Caco-2 (cell line): ENCODE results near the gene PPP6R3. TPM values are rescaled to one million over a fixed set of nuclear protein-coding genes. Genes with fewer than 3 reads are reported as not detected.
"Not testable (repeated sequence)": the region's sequence is repeated elsewhere in the genome, so short reads cannot be mapped to it uniquely, and the experiment has no call there.

ENCODE experiments used
- BruUV-seq: library from RNA; stranded (reverse); fragments of 400-500 nt; replicated peaks from 2 replicates; lab custom pipeline; 2021; lab: Mats Ljungman, UMichigan
- CTCF ChIA-PET: fragments of 300-600 bp; sonication (Branson Sonifier 250); formaldehyde crosslinking; loops from one replicate; lab custom pipeline; 2022; ENCODE audit warnings: antibody characterized with exemption; lab: Charles Lee
- POLR2A ChIA-PET: fragments of 300-600 bp; sonication (Branson Sonifier 250); formaldehyde crosslinking; loops from one replicate; lab custom pipeline; 2022; ENCODE audit warnings: antibody characterized with exemption; lab: Charles Lee
- DNase-seq, 2 experiments: peaks; one replicate each; pipeline versions ENCODE4 v3.0.0 to v3.0.0-alpha.2; 2020 to 2022
- H3K27me3 ChIP-seq: replicated peaks from 2 replicates; pipeline ENCODE4 v1.6.0; 2011; ENCODE audit warnings: low read length; ENCODE audit not compliant: control insufficient read depth, insufficient read depth
- H3K36me3 ChIP-seq: 2 replicates; pipeline ENCODE4 v1.5.1; 2011; ENCODE audit warnings: low read length; ENCODE audit not compliant: control insufficient read depth, insufficient read depth
- H3K4me1 ChIP-seq: fragments of 250-450 bp; sonication (Bioruptor Pico); 2 replicates; pipeline ENCODE4 v1.5.1; 2020; ENCODE audit warnings: mild to moderate bottlenecking
- H3K4me3 ChIP-seq: 2 replicates; pipeline ENCODE4 v1.5.1; 2011; ENCODE audit warnings: low read depth, mild to moderate bottlenecking, control low read depth, low read length
- H3K9me3 ChIP-seq: fragments of 250-450 bp; sonication (Bioruptor Pico); 2 replicates; pipeline ENCODE4 v1.5.1; 2020; ENCODE audit warnings: mild to moderate bottlenecking, moderate library complexity
- H3K27ac Mint-ChIP-seq: one replicate; pipeline ENCODE4 v1.8.0; 2022; ENCODE audit warnings: mixed read lengths; ENCODE audit not compliant: unreplicated experiment
- H3K27me3 Mint-ChIP-seq: one replicate; pipeline ENCODE4 v1.8.0; 2022; ENCODE audit warnings: mixed read lengths; ENCODE audit not compliant: insufficient read depth, unreplicated experiment
- H3K36me3 Mint-ChIP-seq: one replicate; pipeline ENCODE4 v1.8.0; 2022; ENCODE audit warnings: mild to moderate bottlenecking, mixed read lengths; ENCODE audit not compliant: insufficient read depth, unreplicated experiment
- H3K4me1 Mint-ChIP-seq: one replicate; pipeline ENCODE4 v1.8.0; 2022; ENCODE audit warnings: low read depth, mixed read lengths; ENCODE audit not compliant: unreplicated experiment
- H3K4me3 Mint-ChIP-seq: one replicate; pipeline ENCODE4 v1.8.0; 2022; ENCODE audit warnings: mild to moderate bottlenecking, moderate library complexity, mixed read lengths; ENCODE audit not compliant: unreplicated experiment
- H3K9me3 Mint-ChIP-seq: one replicate; pipeline ENCODE4 v1.8.0; 2022; ENCODE audit warnings: mixed read lengths; ENCODE audit not compliant: unreplicated experiment
- CTCF ChIP-seq, 2 experiments: fragments of 200-600 bp in 1 of 2; IDR thresholded peaks; 1 replicate in 1 of 2; 2 replicates in 1 of 2; pipeline versions ENCODE4 v1.5.1 to v1.8.0; 2011 to 2022; ENCODE audit warnings: antibody characterized with exemption in 1 of 2, control low read depth in 1 of 2, inconsistent platforms in 1 of 2, low read depth in 1 of 2, low read length in 1 of 2, mild to moderate bottlenecking in 1 of 2, moderate library complexity in 1 of 2; ENCODE audit not compliant: insufficient read depth in 1 of 2, severe bottlenecking in 1 of 2, unreplicated experiment in 1 of 2
- intact Hi-C: fragments of 100-400 bp; cut with micrococcal nuclease; formaldehyde crosslinking; loops from one replicate; pipeline ENCODE4 v1.10.0; 2022; ENCODE audit not compliant: unreplicated experiment
- total RNA-seq: library from RNA; stranded (reverse); gene quantifications from 2 replicates; pipeline ENCODE4 v1.2.3, GENCODE V29; 2022

The PPP6R3 gene
- total RNA-seq, 1 experiment from 2014 or later, result 276 TPM

- Histone ChIP-seq H3K4me3 (no peak overlapping the region), H3K4me1 (no peaks in the 10 kb centered on the region), H3K27me3 (no peaks in the 10 kb centered on the region), H3K36me3 (peaks cover 8% of the 10 kb centered on the region; the same call in 1 of the 2 replicates), H3K9me3 (no peaks in the 10 kb centered on the region)
- no peak overlapping the region for H3K4me3 Mint-ChIP-seq
- BruUV-seq, result no TSS peak
- H3K36me3 Mint-ChIP-seq, result peaks cover 91% of the 10 kb centered on the region
- no peaks in the 10 kb centered on the region for H3K27me3 Mint-ChIP-seq
- CTCF ChIA-PET, result no interaction called here
- intact Hi-C loops, result no loop called here
- no peak overlapping the region for H3K27ac Mint-ChIP-seq
- no peaks in the 10 kb centered on the region for H3K9me3 Mint-ChIP-seq
- H3K4me1 Mint-ChIP-seq, result peaks cover 29% of the 10 kb centered on the region
- POLR2A ChIA-PET, result no interaction called here
- DNase-seq, result no peak
- no peak for TF ChIP-seq CTCF (IDR thresholded peaks at IDR 0.05; ENCODE audit: insufficient read depth in 1 of 2, low read depth in 1 of 2, low read length in 1 of 2, severe bottlenecking in 1 of 2, unreplicated experiment in 1 of 2)
Observed at GRCh38 chr11:68539395-68539794, 78.8 kb downstream of the PPP6R3 start.

DNA sequence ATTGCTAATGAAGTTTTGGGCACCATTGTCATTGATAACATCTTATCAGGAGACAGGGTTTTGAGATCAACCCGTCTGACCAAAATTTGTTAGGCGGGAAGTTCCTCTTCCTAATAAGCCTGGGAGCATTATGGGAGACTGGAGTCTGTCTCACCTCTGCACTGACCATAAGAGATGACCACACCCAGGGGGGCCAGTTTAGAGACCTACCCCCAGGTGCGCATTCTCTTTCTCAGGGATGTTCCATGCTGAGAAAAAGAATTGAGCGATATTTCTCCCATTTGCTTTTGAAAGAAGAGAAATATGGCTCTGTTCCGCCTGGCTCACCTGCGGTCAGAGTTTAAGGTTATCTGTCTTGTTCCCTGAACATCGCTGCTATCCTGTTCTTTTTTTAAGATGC, 80.0 kb downstream of the PPP6R3 start:
- H3K36me3 ChIP-seq, intact Hi-C loops, H3K27ac Mint-ChIP-seq, H3K4me1 ChIP-seq, H3K4me3 ChIP-seq, H3K27me3 ChIP-seq, H3K4me3 Mint-ChIP-seq, BruUV-seq, H3K27me3 Mint-ChIP-seq, CTCF ChIA-PET, H3K9me3 Mint-ChIP-seq, POLR2A ChIA-PET, DNase-seq, H3K9me3 ChIP-seq: not testable (repeated sequence)
- peaks cover 23% of the 10 kb centered on the region for H3K4me1 Mint-ChIP-seq
- peaks cover 88% of the 10 kb centered on the region for H3K36me3 Mint-ChIP-seq

DNA sequence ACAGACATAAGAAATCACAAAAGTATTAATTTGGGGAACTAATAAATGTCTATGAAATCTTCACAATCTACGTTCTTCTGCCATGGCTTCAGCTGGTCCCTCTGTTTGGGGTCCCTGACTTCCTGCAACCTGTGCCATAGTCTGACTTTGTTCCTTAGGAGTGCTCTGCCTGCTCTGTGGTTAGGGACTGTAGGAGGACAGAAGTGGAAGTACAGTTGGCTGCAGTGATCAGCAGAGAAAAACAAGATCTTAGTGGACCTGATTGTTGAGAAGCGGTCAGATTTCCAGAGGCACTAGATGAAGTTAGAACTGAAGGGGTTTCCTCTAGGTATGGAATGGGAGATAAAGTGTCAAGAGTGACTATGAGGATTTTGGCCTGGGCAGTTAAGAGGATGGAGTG, 80.6 kb downstream of the PPP6R3 start:
- H3K27ac Mint-ChIP-seq, result peak overlapping the region; percentile 40
- Histone ChIP-seq H3K4me1 (no peaks in the 10 kb centered on the region), H3K27me3 (no peaks in the 10 kb centered on the region), H3K36me3 (peaks cover 6% of the 10 kb centered on the region), H3K9me3 (no peaks in the 10 kb centered on the region), H3K4me3 (no peak overlapping the region)
- BruUV-seq, result no TSS peak
- H3K36me3 Mint-ChIP-seq, result peaks cover 89% of the 10 kb centered on the region
- no peaks in the 10 kb centered on the region for H3K9me3 Mint-ChIP-seq
- no peaks in the 10 kb centered on the region for H3K27me3 Mint-ChIP-seq
- H3K4me1 Mint-ChIP-seq, result peaks cover 23% of the 10 kb centered on the region
- no peak overlapping the region for H3K4me3 Mint-ChIP-seq
- TF ChIP-seq CTCF (IDR thresholded peaks at IDR 0.05; ENCODE audit: insufficient read depth in 1 of 2, low read depth in 1 of 2, low read length in 1 of 2, severe bottlenecking in 1 of 2, unreplicated experiment in 1 of 2), result no peak
- DNase-seq, result no peak
- POLR2A ChIA-PET, result no interaction called here
- CTCF ChIA-PET, result no interaction called here
- intact Hi-C loops, result no loop called here

- Mint-ChIP-seq H3K4me3 (no peak overlapping the region), H3K4me1 (peaks cover 23% of the 10 kb centered on the region), H3K9me3 (no peaks in the 10 kb centered on the region), H3K27me3 (no peaks in the 10 kb centered on the region), H3K27ac (peak overlapping the region; percentile 40), H3K36me3 (peaks cover 89% of the 10 kb centered on the region)
- Histone ChIP-seq H3K4me1 (no peaks in the 10 kb centered on the region), H3K4me3 (no peak overlapping the region), H3K27me3 (no peaks in the 10 kb centered on the region), H3K9me3 (no peaks in the 10 kb centered on the region), H3K36me3 (peaks cover 8% of the 10 kb centered on the region)
- no peak for DNase-seq
- ChIA-PET POLR2A (no interaction called here), CTCF (no interaction called here)
- intact Hi-C loops, result no loop called here
- no TSS peak for BruUV-seq
- no peak for TF ChIP-seq CTCF (IDR thresholded peaks at IDR 0.05; ENCODE audit: insufficient read depth in 1 of 2, low read depth in 1 of 2, low read length in 1 of 2, severe bottlenecking in 1 of 2, unreplicated experiment in 1 of 2)
Observed at GRCh38 chr11:68541991-68542390, 81.4 kb downstream of the PPP6R3 start.
